DOHH2 (cell line): ENCODE data around the gene NEUROD1.

ENCODE experiments used
- H3F3A ChIP-seq: fragments of 200-600 bp; sonication (generic), shearing (Covaris generic); 2 replicates; pipeline ENCODE4 v1.6.0; 2016; ENCODE audit warnings: antibody characterized with exemption, mild to moderate bottlenecking; ENCODE audit not compliant: control insufficient read depth, insufficient read depth
- H3K27ac ChIP-seq: fragments of 200-600 bp; sonication (generic); 2 replicates; pipeline ENCODE4 v1.5.1; 2014; ENCODE audit warnings: low read depth, mild to moderate bottlenecking, low read length, moderate library complexity
- H3K27me3 ChIP-seq: fragments of 200-600 bp; sonication (generic); 2 replicates; pipeline ENCODE4 v1.6.1; 2014; ENCODE audit warnings: mild to moderate bottlenecking, low read length, mixed read lengths; ENCODE audit not compliant: control insufficient read depth
- H3K36me3 ChIP-seq: fragments of 200-600 bp; sonication (generic); 2 replicates; pipeline ENCODE4 v1.6.1; 2014; ENCODE audit warnings: mild to moderate bottlenecking, low read length, moderate library complexity, mixed read lengths; ENCODE audit not compliant: control insufficient read depth
- H3K4me1 ChIP-seq: fragments of 200-600 bp; sonication (generic); 2 replicates; pipeline ENCODE4 v1.6.1; 2014; ENCODE audit warnings: mild to moderate bottlenecking, low read length, mixed read lengths; ENCODE audit not compliant: control insufficient read depth
- H3K4me2 ChIP-seq: fragments of 200-600 bp; sonication (generic); 2 replicates; pipeline ENCODE4 v1.6.0; 2014; ENCODE audit warnings: mild to moderate bottlenecking, low read length, moderate library complexity
- H3K4me3 ChIP-seq: fragments of 200-600 bp; sonication (generic); 2 replicates; pipeline ENCODE4 v1.5.1; 2014; ENCODE audit warnings: mild to moderate bottlenecking, low read length, mixed read lengths
- H3K79me2 ChIP-seq: fragments of 200-600 bp; sonication (generic); 2 replicates; pipeline ENCODE4 v1.6.1; 2014; ENCODE audit warnings: mild to moderate bottlenecking, low read length, mixed read lengths; ENCODE audit not compliant: control insufficient read depth
- H3K9me2 ChIP-seq: fragments of 200-600 bp; sonication (generic); replicated peaks from 2 replicates; pipeline ENCODE4 v1.6.1; 2014; ENCODE audit warnings: mild to moderate bottlenecking, low read length, mixed read lengths; ENCODE audit not compliant: control insufficient read depth
- H3K9me3 ChIP-seq: fragments of 200-600 bp; sonication (generic); 2 replicates; pipeline ENCODE4 v1.6.1; 2014; ENCODE audit warnings: antibody characterized with exemption, low read length, mixed read lengths; ENCODE audit not compliant: control insufficient read depth, insufficient read depth
- H4K20me1 ChIP-seq: fragments of 200-600 bp; sonication (generic); 2 replicates; pipeline ENCODE4 v1.6.0; 2014; ENCODE audit warnings: low read depth, mild to moderate bottlenecking, antibody characterized with exemption, low read length, moderate library complexity; ENCODE audit not compliant: control insufficient read depth, insufficient read depth
- EZH2phosphoT487 ChIP-seq: fragments of 200-600 bp; sonication (generic); IDR thresholded peaks from 2 replicates; pipeline ENCODE4 v1.6.1; 2017; ENCODE audit warnings: borderline replicate concordance, mild to moderate bottlenecking, antibody characterized with exemption, low read length, moderate library complexity, mixed read lengths
- TF ChIP-seq, protein P1 (sequence below): fragments of 200-600 bp; sonication (generic); IDR thresholded peaks from one replicate; pipeline ENCODE4 v1.5.1; 2014; ENCODE audit warnings: antibody characterized with exemption, mild to moderate bottlenecking, low read depth, low read length; ENCODE audit not compliant: poor library complexity, severe bottlenecking

NEUROD1 gene

GRCh38 chr2:181682026-181682789 is 1.9 kb upstream of the NEUROD1 start:
- Histone ChIP-seq H3K27me3 (peaks cover 7% of the 10 kb centered on the region; the same call in 1 of the 2 replicates), H3K36me3 (no peaks in the 10 kb centered on the region), H3K9me3 (peaks cover 23% of the 10 kb centered on the region), H3K79me2 (no peaks in the 10 kb centered on the region), H4K20me1 (no peaks in the 10 kb centered on the region), H3K4me2 (no peak overlapping the region), H3K4me3 (no peak overlapping the region), H3K4me1 (peaks cover 25% of the 10 kb centered on the region), H3F3A (peaks cover 8% of the 10 kb centered on the region), H3K27ac (no peak overlapping the region), H3K9me2 (no peaks in the 10 kb centered on the region)
- TF ChIP-seq, protein P1, sequence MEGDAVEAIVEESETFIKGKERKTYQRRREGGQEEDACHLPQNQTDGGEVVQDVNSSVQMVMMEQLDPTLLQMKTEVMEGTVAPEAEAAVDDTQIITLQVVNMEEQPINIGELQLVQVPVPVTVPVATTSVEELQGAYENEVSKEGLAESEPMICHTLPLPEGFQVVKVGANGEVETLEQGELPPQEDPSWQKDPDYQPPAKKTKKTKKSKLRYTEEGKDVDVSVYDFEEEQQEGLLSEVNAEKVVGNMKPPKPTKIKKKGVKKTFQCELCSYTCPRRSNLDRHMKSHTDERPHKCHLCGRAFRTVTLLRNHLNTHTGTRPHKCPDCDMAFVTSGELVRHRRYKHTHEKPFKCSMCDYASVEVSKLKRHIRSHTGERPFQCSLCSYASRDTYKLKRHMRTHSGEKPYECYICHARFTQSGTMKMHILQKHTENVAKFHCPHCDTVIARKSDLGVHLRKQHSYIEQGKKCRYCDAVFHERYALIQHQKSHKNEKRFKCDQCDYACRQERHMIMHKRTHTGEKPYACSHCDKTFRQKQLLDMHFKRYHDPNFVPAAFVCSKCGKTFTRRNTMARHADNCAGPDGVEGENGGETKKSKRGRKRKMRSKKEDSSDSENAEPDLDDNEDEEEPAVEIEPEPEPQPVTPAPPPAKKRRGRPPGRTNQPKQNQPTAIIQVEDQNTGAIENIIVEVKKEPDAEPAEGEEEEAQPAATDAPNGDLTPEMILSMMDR = no peak
- TF ChIP-seq EZH2phosphoT487 = no peak

DNA sequence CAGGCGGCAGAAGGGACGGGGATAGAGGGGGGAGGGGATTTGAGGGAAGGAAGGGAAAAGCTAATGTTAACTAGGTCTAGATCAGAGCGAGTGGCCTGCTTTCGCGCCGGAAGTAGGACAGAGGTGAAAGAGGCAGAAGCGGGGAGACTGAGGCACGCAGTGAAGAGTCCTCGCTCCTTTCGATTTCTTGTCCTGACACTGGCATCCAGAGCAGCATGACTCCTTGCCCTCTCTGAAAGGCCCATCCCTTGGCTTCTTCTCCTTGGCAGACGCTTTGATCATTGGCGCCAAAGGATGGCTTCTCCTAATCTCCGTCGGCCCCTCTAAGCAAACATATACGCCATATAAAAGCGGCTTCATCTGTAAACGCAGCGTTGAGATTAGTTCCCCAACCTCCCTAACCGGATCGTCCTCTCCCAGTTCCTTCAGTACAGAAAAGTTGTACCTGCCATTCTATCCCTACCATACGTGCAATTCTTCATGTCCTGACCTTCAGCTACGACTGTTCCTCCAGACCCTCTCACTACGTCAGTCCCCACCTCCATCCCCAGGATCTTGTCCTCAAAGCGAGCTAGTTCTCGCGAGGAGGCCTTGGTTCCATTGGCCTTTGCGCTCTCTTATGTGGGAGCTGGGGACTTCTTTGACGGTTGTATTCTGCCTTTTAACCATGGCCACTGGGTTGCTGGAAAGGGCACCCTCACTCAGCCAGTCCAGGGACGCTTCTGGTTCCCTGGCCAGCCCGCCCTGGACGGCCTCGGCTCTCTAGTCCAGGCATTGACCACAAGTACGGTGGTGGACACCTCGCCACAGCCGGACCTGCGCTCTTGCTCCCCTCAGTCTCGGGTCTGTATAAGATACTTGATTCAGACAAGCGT is 857 bp upstream of the NEUROD1 start:
- Histone ChIP-seq H4K20me1 (no peaks in the 10 kb centered on the region), H3K36me3 (no peaks in the 10 kb centered on the region), H3K27me3 (peaks cover 7% of the 10 kb centered on the region; the same call in 1 of the 2 replicates), H3K9me2 (no peaks in the 10 kb centered on the region), H3K27ac (no peak overlapping the region), H3K4me2 (no peak overlapping the region), H3K9me3 (peaks cover 23% of the 10 kb centered on the region), H3K4me3 (no peak overlapping the region), H3K79me2 (no peaks in the 10 kb centered on the region), H3K4me1 (peaks cover 15% of the 10 kb centered on the region), H3F3A (peaks cover 7% of the 10 kb centered on the region)
- TF ChIP-seq, protein P1 = no peak
- TF ChIP-seq EZH2phosphoT487 = no peak

DNA sequence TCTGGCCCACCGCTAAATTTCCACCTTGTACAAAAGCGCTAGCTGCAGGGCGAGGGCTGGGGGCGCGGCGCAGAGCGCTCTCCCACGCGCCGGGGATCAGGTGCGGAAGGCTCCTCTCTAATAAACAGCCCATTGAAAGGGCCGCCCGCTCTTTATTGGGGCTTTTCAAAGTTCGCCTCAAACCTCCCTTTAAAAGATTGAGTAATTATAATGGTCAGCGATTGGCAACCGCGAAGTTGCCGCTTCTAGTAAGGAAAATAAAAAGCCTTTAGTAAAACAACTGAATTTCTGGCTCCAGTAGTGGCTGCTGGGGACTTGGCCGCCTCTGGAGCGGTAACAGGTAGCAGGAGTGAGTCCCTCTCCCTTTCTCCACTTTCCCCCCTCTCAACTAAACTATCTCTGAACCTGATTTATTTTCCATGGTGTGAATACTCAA is 755 bp downstream of the NEUROD1 start:
- Histone ChIP-seq H3F3A (peaks cover 3% of the 10 kb centered on the region; the same call in 1 of the 2 replicates), H3K27ac (no peak overlapping the region), H3K4me1 (peaks cover 5% of the 10 kb centered on the region), H3K9me2 (no peaks in the 10 kb centered on the region), H3K79me2 (no peaks in the 10 kb centered on the region), H3K4me2 (no peak overlapping the region), H4K20me1 (no peaks in the 10 kb centered on the region), H3K27me3 (peaks cover 7% of the 10 kb centered on the region; the same call in 1 of the 2 replicates), H3K9me3 (peaks cover 23% of the 10 kb centered on the region), H3K36me3 (no peaks in the 10 kb centered on the region), H3K4me3 (no peak overlapping the region)
- no peak for TF ChIP-seq EZH2phosphoT487
- TF ChIP-seq, protein P1 = no peak
